GM21737 (cell line): Measurements from ENCODE around the gene SAT1.
A peak's percentile ranks its signal among the peaks of the same experiment; 100 is the strongest.
"Not testable (repeated sequence)": the region's sequence is repeated elsewhere in the genome, so short reads cannot be mapped to it uniquely, and the experiment has no call there.

Source experiments
- ATAC-seq: cut with Tn5 transposase; IDR thresholded peaks from one replicate; pipeline ENCODE4 v1.9.1; 2021; ENCODE audit warnings: mild to moderate bottlenecking, moderate library complexity; ENCODE audit not compliant: unreplicated experiment

Gene SAT1

DNA sequence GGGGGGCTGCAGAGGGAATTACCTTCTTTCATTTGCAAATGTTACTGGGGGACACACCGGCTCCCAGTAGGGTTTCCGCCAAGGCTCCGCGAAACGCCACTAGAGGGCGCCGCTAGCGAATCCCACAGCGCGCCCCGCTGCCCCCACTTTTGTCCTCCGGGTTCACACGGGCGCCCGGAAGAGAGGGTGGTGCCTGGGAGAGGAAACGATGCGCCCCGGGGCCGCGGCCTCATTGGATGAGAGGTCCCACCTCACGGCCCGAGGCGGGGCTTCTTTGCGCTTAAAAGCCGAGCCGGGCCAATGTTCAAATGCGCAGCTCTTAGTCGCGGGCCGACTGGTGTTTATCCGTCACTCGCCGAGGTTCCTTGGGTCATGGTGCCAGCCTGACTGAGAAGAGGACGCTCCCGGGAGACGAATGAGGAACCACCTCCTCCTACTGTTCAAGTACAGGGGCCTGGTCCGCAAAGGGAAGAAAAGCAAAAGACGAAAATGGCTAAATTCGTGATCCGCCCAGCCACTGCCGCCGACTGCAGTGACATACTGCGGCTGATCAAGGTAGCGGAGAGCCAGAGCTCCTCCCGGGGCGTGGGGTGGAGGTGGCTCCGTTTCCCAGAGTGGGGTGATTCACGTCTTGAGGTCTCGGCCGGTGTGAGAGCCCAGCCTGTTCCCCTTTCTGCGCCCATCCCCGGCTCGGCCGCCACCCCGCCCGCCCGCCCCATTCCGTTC, at the start of gene SAT1:
SAT1 (plus strand) TSS at position 311 of the 726 bp plus-strand sequence; CDS start at position 490, 179 bp downstream.
- ATAC-seq = peak; percentile 81

DNA sequence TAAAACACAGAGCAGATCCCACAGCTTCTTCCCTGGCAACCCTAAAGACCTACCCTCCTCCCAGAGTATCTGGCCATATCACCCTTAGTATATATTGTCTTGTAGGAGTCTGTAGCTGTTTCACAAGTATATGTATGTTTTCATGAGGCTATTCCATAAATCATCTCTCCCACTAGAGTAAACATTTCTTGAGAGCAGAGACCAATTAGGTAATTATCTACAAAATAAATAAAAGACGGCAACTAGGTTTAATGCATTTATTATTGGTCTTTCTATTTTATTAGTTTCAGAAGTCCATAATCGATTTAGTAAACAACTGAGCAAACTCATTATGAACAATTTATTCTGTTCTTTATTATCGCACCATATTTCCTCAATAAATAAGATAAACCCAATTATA, 46.9 kb upstream of the SAT1 start:
- ATAC-seq = no peak

DNA sequence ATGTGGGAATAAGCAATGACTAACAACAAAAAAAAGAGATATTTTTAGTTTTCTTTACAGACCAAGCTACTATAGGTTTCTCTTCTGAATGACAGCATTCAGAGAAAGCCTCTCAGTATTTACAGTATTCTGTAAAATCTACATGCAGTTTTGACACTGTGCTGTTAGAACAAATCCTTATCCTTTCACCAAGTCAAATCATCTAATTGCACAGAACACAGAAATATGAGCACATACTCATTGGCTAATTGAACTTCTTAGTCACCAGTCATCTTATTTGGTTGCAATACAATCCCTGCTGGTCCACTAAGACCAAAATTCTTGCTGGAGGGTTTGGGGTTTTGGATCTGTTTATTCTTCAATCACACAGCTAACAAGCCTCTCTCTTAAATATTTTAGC, 45.6 kb upstream of the SAT1 start:
- ATAC-seq = no peak

DNA sequence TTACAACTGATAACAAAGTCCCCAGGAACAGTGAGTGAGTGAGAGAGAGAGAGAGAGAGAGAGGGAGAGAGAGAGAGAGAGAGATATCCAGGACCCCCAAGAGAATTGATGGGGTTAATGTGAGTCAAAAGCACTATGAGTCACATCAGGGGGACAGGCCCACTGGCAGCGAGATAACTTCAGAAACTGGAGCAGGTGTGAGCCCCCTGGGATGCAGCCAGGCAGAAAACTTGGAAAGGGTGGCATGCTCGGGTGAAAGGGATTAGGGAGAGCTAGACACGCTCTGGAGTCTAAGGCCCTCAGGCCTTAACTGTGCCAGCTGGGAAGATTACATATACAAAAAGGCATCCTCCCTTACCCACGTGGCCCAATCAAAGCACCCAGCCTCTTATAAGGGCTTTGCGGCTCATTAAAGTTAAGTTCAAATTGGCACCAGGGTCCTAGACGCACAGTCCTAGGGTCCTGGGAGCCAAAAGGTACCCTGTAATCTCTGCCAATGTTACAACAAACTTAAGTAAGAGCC, 40.7 kb upstream of the SAT1 start:
- ATAC-seq = no peak

DNA sequence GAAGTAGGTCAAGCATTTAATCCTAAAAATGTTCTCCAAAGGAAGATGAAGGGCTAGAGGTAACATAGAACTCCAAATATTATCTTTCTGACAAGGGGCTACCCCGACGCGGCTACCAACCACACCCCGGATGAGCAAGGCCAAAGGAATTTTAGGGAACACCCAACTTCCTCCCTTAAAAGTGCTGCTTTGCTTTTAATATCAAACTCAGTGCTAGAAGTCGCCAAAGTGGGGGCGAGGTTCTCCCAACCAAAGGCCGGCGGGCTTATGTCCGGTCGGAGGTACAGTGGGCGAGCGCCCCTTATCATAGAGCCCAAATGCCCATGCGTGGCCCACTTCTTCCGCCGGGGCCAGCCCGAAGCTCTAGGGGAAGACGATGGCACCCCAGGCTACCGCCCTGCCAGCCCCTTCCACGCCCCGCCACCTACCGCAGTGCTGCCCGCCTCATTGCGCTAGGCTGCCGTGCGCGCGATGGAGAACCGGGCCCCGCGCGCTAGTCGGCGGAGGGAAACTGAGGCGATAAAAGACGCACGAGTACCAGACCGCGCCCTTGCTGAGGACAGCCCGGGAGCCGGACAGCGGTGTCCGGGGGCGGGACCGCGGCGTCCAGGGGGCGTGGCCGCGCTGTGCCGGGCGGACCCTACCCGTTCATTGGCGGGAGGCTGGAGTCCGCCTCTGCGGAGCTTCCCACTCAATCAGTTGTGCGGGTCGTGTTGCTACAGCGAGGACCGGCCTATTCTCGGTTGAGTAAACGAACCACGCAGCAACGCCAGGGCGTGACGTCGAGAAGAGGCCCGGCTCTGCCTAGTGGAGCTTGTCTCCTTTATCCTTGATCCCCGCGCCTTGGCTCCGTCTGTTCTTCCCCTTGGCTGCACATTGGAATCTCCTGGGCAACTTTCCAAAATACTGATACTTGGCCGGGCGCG, 40.0 kb upstream of the SAT1 start, which contains the start of gene ACOT9:
ACOT9 (minus strand) TSS at position 580 of the 926 bp plus-strand sequence; CDS start at position 448, 132 bp downstream.
- ATAC-seq = peak; percentile 96

DNA sequence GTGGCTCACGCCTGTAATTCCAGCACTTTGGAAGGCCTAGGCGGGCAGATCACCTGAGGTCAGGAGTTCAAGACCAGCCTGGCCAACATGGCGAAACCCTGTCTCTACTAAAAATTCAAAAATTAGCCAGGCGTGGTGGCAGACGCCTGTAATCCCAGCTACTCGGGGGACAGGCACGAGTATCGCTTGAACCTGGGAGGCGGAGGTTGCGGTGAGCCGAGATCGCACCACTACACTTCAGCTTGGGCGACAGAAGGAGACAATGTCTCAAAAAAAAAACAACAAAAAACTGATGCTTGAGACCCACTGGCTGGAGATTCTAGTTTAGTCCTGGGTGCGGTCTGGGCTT, 39.4 kb upstream of the SAT1 start:
- ATAC-seq = not testable (repeated sequence)

DNA sequence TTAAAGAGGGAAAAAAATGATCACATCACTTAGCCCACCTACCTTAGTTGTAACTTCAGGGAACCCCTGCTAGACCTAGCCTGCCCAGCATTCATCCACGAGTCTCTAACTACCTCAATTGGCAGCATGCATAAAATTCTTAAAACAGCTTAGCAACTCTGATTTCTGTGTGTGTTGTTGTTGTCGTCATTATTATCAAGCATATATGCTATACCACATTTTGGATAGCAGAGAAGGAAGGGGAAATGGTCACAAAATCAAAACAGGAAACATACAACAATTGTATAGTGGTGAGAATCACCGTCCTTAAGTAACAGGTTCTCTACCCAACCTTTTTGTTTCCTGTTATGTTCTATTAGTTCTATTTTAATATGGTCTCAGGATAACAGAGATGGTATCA, 37.2 kb upstream of the SAT1 start:
- ATAC-seq = no peak

DNA sequence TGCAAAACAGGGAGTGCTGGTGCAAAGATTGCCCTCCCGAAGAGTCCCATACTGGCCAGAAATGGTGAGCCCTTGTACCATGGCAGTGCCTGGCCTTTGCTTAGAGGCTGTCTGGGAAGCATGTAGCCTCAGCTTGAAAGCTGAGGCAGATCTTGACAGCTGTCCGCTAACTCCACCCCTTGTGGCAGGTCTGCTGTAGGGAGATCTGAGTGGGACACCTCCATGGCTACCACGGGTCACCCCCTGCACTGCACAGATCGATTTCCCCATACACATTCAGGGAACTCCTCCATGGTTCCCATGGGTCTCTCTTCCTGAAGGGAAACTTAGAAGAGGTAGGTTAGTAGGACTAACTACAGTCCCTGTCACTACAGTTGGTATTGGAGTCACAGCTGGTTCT, 33.8 kb upstream of the SAT1 start:
- no peak for ATAC-seq

DNA sequence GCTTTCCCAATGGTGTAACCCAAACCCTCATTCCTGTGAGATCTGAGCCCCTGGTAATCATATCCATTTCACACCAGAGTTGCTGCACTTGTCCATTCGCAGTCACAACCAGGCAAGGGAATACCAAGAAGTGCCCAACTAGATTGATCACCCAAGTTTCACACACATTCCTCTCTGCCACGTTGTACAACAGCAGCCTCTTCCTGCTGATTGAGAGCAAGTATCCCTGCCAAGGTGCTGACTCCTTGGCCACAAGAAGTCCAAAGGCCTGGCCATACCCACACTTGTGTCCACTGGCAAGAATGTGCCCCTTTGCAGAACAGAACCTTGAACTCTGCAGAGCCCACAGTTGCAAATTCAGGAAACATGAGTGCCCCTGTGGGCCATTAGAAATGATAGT, 33.4 kb upstream of the SAT1 start:
- no peak for ATAC-seq

DNA sequence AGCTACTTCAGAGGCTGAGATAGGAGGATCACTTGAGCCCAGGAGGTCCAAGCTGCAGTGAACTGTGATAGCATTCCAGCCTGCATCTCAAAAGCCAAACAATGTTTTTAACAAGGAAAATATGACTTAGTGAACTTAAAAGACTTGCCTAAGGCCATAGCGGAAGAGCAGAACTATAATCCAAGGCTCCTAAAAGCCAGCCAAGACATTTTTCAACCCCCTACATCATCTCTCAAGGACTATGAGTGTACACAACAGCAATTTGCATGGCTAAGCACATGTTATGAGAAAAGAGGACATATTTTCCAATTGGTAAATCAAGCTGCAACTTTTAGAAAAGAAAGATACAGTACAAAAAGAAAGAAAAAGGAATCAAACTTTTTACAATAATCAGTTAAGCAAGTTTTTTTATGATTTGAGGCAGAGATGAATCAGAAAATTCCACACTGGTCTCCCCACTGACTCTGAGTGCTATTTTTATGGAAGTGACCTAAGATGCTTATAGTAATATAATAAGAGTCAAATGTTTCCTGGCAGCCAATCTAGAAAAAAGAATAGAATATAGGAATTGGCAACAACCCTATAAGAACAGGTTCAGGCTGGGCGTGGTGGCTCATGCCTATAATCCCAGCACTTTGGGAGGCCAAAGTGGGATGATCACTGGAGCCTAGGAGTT, 30.1 kb upstream of the SAT1 start:
- ATAC-seq = no peak

DNA sequence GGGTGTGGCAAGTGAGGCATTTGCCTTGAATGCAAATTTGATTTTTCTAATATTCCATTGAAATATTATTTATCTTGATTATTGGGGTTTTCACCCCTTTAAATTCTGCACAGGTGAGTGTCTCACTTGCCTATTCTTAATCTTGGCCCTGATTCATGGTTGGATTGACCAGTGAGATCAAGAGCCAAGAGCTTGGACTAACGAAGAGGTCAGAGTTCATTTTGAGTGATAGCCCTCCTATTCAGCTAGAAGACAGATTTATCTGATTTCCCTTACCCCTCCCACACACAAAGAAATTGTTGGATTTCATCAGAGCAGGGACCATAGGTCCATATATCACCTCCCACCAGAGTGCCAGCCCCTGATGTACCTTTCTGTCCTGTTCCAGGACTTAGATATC, 28.3 kb upstream of the SAT1 start:
- no peak for ATAC-seq

DNA sequence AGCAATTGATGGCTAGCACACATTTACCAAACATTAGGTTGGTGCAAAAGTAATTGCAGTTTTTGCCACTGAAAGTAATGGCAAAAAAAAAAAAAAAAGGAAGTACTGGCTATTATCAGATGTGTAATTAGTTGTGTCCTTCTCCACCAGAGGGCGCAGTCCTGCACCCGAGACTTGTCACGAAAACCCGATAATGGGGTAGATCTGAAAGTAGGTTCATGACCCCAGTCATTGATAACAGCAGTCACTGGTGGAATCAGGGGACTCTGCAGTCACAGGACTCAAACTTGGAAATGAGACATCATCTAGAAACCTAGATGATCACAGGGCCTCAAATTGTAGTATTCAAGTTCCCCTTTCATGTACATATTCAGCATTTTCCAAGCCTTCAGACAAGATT, 26.8 kb upstream of the SAT1 start:
- peak; percentile 62 for ATAC-seq

DNA sequence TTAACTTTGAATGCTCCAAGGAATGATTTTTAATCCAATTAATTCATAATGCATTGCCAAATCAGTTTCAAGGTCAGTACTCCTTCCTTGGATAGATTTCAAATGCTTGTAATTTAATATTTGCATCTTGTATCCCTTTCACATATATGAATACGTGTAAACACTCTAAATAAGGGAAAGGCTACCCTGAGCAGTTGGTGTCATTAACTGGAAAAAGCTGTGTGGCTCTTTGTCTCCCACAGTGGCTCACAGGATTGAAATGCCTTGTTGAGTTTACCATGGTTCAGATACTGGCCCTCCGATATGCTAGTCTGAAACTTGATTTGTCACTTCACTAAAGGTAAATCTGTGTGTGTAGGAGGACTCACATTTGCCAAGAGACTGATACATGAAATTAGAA, 23.2 kb upstream of the SAT1 start:
- no peak for ATAC-seq

DNA sequence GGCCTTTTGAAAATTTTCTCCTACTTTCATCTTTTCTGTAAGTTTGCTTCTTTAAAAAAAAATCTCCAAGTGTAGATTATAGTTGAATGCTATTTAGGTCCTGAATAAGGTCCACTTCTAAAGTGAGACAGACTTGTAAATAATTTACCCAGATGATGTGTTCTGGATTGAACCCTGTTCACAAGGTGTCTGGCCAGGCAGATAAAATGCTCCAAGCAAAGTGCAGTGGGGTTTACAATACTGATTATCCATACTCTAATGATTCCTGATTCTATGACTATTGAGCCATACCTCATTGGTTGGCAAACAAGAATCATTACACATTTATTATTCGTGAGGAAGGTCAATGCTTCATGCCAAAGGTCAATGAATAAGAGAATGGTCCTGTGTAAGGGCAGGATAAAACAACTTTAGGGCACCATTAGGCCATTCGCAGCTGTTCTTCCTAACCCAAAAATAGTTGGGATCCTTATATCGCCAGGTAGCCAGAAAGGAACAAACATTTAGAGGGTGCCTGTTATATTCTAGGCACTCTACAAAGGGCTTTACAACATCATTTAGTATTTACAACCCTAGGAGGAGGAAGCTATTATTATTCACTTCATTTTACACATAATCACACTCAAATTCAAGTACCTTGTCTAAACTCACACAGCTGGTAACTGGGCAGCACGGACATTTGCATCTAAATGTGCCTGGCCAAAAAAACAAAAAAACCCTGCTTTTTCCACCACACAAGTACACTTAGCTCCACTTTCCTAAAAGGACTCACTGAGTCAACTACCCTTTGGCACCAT, 18.6 kb upstream of the SAT1 start:
- ATAC-seq = no peak

DNA sequence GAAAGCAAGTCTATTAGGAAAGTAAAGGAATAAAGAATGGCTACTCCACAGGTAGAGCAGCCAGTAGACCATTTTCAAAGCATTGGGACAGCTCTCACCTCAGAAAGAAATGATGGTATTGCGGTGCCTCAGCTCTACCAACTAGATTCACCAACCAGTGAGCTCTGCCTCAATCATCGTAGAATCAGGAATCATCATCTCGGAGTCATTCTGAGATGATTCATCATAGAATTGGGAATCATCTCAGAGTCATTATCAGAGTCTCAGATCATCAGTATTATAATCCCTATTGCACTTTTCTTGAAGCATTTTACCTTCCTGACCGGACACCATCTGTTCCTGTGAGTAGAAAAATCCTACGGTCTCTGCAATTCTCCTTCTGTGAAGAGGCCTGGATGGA, 17.5 kb upstream of the SAT1 start:
- no peak for ATAC-seq

DNA sequence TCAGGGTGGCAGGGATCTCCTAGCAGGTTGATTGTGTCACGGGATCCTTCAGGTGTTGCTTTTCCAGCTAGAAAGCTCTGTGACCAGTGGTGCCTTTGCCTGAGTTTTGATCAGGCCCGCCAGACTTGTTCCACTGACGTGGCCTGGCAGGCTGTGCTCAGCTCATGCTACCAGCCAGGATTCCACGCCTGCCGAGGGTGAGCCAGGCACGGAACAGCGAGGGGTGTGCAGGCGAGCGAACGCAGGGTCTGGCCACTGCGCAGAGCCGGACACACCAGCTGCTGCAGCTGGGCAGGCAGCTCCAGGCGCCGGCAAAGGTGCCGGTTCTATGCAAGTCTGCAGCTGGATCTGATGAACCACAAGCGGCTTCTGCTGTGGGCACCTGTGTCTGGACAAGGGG, 17.1 kb upstream of the SAT1 start:
- no peak for ATAC-seq

DNA sequence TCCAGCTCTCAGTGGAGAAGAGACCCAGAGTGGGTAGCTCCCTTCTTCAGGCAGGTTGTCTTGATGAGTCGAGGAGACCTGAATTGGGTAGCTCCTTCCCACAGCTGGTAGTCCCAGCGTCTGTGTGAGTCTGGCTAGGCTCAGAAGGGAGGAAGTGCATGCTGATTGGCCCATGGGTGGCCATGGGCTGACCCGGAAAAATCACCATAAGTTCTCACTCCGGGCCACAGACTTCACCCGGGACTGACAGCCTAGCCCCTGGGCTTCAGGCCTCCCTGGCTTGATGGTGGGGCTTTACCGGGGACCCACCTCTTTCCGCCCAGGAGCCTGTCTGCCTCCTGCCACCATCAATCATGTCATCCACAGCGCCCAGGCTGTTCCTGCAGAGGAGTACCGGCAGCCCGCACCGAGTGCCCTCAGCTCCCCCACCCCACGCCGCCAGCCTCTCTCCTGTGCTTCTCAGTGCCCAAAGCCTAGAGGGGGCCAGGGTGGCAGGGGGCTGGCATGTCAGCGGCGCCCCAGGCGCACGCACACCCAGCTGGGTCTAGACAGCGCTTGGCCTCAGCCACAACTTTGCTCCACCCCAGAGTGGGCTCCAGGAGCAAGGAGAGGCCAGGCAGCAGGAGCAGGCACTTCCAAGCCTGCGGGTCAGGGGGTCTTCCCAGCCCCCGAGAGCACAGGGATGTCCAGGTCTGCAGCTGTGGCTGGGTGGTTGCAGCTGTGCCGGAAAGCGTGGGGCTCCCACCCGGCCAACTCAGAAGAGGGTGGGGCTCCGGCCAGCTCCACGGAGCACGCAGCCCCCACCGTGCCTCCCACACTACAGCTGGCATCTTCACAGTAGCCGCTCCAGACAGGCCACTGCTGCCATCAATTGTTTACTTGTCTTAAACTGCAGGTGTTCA, 16.1 kb upstream of the SAT1 start:
- ATAC-seq = no peak

DNA sequence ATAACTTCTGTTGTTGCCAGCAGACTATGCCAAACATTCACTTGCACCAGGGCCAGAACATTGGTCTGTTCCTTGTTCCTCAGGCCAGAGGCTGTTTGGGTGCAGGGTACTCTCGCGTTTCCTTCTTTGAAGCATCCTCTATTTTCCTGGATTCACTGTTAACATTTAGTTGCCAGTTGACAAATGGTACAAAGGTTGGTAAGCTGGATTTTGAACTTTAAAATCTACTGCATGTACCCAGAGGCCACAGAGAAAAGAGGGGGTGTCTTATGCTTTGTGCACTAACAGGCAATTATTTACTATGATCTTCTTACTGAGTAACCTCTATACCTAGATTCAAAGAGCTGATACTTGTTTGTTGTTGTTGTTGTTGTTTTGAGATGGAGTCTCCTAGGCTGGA, 12.8 kb upstream of the SAT1 start:
- no peak for ATAC-seq

DNA sequence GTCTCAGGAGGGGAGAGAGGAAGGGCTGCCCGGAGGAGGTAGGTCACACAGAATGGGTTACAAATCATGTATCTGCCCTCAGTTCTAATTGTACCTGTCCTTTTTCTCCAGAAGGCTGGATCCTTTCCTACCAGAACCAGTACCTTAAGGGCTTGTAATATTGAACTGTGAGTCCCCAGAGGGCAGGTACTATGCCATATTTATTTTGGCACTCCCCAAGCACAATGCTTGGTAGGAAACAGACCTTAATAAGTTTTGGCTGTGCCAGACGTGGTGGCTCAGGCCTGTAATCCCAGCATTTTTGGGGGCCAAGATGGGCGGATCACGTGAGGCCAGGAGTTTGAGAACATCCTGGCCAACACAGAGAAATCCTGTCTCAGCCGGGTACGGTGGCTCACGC, 11.9 kb upstream of the SAT1 start:
- not testable (repeated sequence) for ATAC-seq
